Measurements from ENCODE around the gene SMG1.
"Not testable (repeated sequence)": the region's sequence is repeated elsewhere in the genome, so short reads cannot be mapped to it uniquely, and the experiment has no call there.

SMG1 gene

GRCh38 chr16:18772171-18772570 lies 154.0 kb downstream of the SMG1 start:
- not testable (repeated sequence) for DNase-seq (ENCODE audit: extremely low read depth in 1 of 2, low read depth in 1 of 2)

- not testable (repeated sequence) for DNase-seq (ENCODE audit: extremely low read depth in 1 of 2, low read depth in 1 of 2)
These were observed 155.8 kb downstream of the SMG1 start for GRCh38 chr16:18770336-18770962.

GRCh38 chr16:18767217-18767616 lies 159.0 kb downstream of the SMG1 start:
- DNase-seq (ENCODE audit: extremely low read depth in 1 of 2, low read depth in 1 of 2) = peak in 1 of 2 donors; percentile 13

- DNase-seq (ENCODE audit: extremely low read depth in 1 of 2, low read depth in 1 of 2) = not testable (repeated sequence)
These were observed 163.5 kb downstream of the SMG1 start for GRCh38 chr16:18762713-18763112.

- DNase-seq (ENCODE audit: extremely low read depth in 1 of 2, low read depth in 1 of 2) = peak in 1 of 2 donors; percentile 13
These were observed 166.3 kb downstream of the SMG1 start for GRCh38 chr16:18759598-18760520.

- DNase-seq (ENCODE audit: extremely low read depth in 1 of 2, low read depth in 1 of 2) = not testable (repeated sequence)
These were observed 168.1 kb downstream of the SMG1 start for GRCh38 chr16:18757960-18758660.

- DNase-seq (ENCODE audit: extremely low read depth in 1 of 2, low read depth in 1 of 2) = not testable (repeated sequence)
These were observed 169.6 kb downstream of the SMG1 start for GRCh38 chr16:18756639-18757038.

Data from stimulated activated CD8-positive, alpha-beta memory T cell treated with anti-CD3 and anti-CD28 coated beads, Interleukin-7, amount 100 ng/mL, for 48 hours (primary cell).